Panc1 (cell line): Measurements from ENCODE around the gene KCNMB2. TPM values are rescaled to one million over a fixed set of nuclear protein-coding genes. Genes with fewer than 3 reads are reported as not detected.

Experiments
- ATAC-seq: fragments of 200-7000 bp; cut with Tn5 transposase; 2 replicates; pipeline ENCODE4 v1.9.1; 2020; ENCODE audit warnings: mild to moderate bottlenecking, moderate library complexity
- BruUV-seq: library from RNA; stranded (reverse); fragments of 400-500 nt; replicated peaks from 2 replicates; lab custom pipeline; 2021; lab: Mats Ljungman, UMichigan
- CTCF ChIA-PET: fragments of 300-600 bp; sonication (Branson Sonifier 250); formaldehyde crosslinking; loops from one replicate; lab custom pipeline; 2022; ENCODE audit warnings: antibody characterized with exemption; lab: Charles Lee
- POLR2A ChIA-PET: fragments of 300-600 bp; sonication (Branson Sonifier 250); formaldehyde crosslinking; loops from one replicate; lab custom pipeline; 2022; ENCODE audit warnings: antibody characterized with exemption; lab: Charles Lee
- DNase-seq: peaks from one replicate; pipeline ENCODE4 v3.0.0-alpha.2; 2010; ENCODE audit warnings: low read depth, low spot score
- H3K27ac ChIP-seq: 2 replicates; pipeline ENCODE4 v1.5.1; 2011; ENCODE audit warnings: mild to moderate bottlenecking, low read length, inconsistent platforms
- H3K27me3 ChIP-seq: fragments of 200-500 bp; sonication (Bioruptor generic); 2 replicates; pipeline ENCODE4 v1.6.0; 2014; ENCODE audit warnings: low read length, inconsistent platforms; ENCODE audit not compliant: control insufficient read depth, insufficient read depth
- H3K36me3 ChIP-seq: fragments of 200-500 bp; sonication (Bioruptor generic); 2 replicates; pipeline ENCODE4 v1.5.1; 2014; ENCODE audit warnings: inconsistent platforms, mild to moderate bottlenecking, low read length, moderate library complexity; ENCODE audit not compliant: control insufficient read depth, insufficient read depth
- H3K4me1 ChIP-seq: 2 replicates; pipeline ENCODE4 v1.5.1; 2011; ENCODE audit warnings: inconsistent platforms, mild to moderate bottlenecking, low read length, moderate library complexity; ENCODE audit not compliant: control insufficient read depth, insufficient read depth
- H3K4me3 ChIP-seq, 2 experiments: 2 replicates each; pipeline ENCODE4 v1.5.1; 2011 to 2012; ENCODE audit warnings: low read depth in 2 of 2, low read length in 2 of 2, mild to moderate bottlenecking in 2 of 2, inconsistent platforms in 1 of 2, moderate library complexity in 1 of 2
- H3K9me3 ChIP-seq: fragments of 200-500 bp; sonication (Bioruptor generic); 2 replicates; pipeline ENCODE4 v1.5.1; 2014; ENCODE audit warnings: low read depth, mild to moderate bottlenecking, inconsistent platforms, low read length, moderate library complexity; ENCODE audit not compliant: control insufficient read depth, insufficient read depth
- POLR2AphosphoS5 ChIP-seq: IDR thresholded peaks from 2 replicates; pipeline ENCODE4 v1.6.1; 2012; ENCODE audit warnings: mild to moderate bottlenecking, low read depth, low read length, moderate library complexity
- SIN3A ChIP-seq: IDR thresholded peaks from 2 replicates; pipeline ENCODE4 v1.6.1; 2012; ENCODE audit warnings: low read depth, mild to moderate bottlenecking, low read length, moderate library complexity, borderline replicate concordance; ENCODE audit not compliant: insufficient read depth
- TCF7L2 ChIP-seq: IDR thresholded peaks from 2 replicates; pipeline ENCODE4 v1.6.1; 2011; ENCODE audit warnings: mild to moderate bottlenecking, low read depth, low read length, inconsistent platforms
- in situ Hi-C: cut with HindIII; loops from 2 replicates; pipeline ENCODE4 v1.10.0; 2016; ENCODE audit warnings: low sequenced_read_pairs, low pct_unique_long_range_greater_than_20kb
- intact Hi-C: fragments of 100-400 bp; cut with micrococcal nuclease; formaldehyde crosslinking; loops from one replicate; pipeline ENCODE4 v1.10.0; 2022; ENCODE audit not compliant: unreplicated experiment
- total RNA-seq: library from RNA; stranded (reverse); gene quantifications from one replicate; pipeline ENCODE4 v1.2.1, GENCODE V29; 2021; ENCODE audit not compliant: unreplicated experiment
- TF ChIP-seq, protein P1 (sequence below), 2 experiments: IDR thresholded peaks; 2 replicates each; pipeline ENCODE4 v1.6.1; 2011 to 2012; ENCODE audit warnings: low read depth in 2 of 2, control low read depth in 1 of 2, low read length in 1 of 2, mild to moderate bottlenecking in 1 of 2, moderate library complexity in 1 of 2; ENCODE audit not compliant: insufficient read depth in 1 of 2
- TF ChIP-seq, protein P2 (sequence below): fragments of 450-650 bp; IDR thresholded peaks from 2 replicates; pipeline ENCODE4 v1.5.1; 2017; ENCODE audit warnings: mild to moderate bottlenecking

The KCNMB2 gene
- total RNA-seq, 1 experiment from 2014 or later: not detected

DNA sequence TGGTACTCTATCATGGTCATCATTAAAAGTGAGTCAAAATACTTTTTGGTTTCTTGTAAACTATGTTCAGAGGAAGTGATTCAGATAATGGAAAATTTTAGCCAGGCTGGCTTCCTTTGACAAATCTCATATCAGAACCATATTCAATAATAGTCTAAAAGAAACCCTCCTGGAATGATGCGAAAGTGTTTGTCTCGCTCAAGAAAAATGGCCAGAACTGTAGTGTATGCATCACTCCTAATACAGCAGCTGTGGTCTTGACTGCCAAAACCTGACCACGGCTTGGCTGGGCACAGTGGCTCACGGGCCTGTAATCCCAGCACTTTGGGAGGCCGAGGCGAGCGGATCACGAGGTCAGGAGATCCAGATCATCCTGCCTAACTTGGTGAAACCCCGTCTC, 35.6 kb upstream of the KCNMB2 start:
- ChIA-PET CTCF (no interaction called here), POLR2A (no interaction called here)
- BruUV-seq: no TSS peak
- Histone ChIP-seq H3K27ac (no peak overlapping the region), H3K36me3 (no peaks in the 10 kb centered on the region), H3K9me3 (no peaks in the 10 kb centered on the region), H3K4me3 (no peak overlapping the region), H3K4me1 (no peaks in the 10 kb centered on the region), H3K27me3 (no peaks in the 10 kb centered on the region)
- no peak for ATAC-seq
- in situ Hi-C loops: no loop called here
- no peak for TF ChIP-seq POLR2AphosphoS5
- TF ChIP-seq TCF7L2: no peak
- TF ChIP-seq SIN3A: no peak
- TF ChIP-seq, protein P1, sequence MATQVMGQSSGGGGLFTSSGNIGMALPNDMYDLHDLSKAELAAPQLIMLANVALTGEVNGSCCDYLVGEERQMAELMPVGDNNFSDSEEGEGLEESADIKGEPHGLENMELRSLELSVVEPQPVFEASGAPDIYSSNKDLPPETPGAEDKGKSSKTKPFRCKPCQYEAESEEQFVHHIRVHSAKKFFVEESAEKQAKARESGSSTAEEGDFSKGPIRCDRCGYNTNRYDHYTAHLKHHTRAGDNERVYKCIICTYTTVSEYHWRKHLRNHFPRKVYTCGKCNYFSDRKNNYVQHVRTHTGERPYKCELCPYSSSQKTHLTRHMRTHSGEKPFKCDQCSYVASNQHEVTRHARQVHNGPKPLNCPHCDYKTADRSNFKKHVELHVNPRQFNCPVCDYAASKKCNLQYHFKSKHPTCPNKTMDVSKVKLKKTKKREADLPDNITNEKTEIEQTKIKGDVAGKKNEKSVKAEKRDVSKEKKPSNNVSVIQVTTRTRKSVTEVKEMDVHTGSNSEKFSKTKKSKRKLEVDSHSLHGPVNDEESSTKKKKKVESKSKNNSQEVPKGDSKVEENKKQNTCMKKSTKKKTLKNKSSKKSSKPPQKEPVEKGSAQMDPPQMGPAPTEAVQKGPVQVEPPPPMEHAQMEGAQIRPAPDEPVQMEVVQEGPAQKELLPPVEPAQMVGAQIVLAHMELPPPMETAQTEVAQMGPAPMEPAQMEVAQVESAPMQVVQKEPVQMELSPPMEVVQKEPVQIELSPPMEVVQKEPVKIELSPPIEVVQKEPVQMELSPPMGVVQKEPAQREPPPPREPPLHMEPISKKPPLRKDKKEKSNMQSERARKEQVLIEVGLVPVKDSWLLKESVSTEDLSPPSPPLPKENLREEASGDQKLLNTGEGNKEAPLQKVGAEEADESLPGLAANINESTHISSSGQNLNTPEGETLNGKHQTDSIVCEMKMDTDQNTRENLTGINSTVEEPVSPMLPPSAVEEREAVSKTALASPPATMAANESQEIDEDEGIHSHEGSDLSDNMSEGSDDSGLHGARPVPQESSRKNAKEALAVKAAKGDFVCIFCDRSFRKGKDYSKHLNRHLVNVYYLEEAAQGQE (IDR thresholded peaks at IDR 0.05; ENCODE audit: insufficient read depth in 1 of 2, low read depth in 2 of 2, low read length in 1 of 2): no peak
- TF ChIP-seq, protein P2, sequence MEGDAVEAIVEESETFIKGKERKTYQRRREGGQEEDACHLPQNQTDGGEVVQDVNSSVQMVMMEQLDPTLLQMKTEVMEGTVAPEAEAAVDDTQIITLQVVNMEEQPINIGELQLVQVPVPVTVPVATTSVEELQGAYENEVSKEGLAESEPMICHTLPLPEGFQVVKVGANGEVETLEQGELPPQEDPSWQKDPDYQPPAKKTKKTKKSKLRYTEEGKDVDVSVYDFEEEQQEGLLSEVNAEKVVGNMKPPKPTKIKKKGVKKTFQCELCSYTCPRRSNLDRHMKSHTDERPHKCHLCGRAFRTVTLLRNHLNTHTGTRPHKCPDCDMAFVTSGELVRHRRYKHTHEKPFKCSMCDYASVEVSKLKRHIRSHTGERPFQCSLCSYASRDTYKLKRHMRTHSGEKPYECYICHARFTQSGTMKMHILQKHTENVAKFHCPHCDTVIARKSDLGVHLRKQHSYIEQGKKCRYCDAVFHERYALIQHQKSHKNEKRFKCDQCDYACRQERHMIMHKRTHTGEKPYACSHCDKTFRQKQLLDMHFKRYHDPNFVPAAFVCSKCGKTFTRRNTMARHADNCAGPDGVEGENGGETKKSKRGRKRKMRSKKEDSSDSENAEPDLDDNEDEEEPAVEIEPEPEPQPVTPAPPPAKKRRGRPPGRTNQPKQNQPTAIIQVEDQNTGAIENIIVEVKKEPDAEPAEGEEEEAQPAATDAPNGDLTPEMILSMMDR: no peak
- DNase-seq: no peak
- intact Hi-C loops: no loop called here

DNA sequence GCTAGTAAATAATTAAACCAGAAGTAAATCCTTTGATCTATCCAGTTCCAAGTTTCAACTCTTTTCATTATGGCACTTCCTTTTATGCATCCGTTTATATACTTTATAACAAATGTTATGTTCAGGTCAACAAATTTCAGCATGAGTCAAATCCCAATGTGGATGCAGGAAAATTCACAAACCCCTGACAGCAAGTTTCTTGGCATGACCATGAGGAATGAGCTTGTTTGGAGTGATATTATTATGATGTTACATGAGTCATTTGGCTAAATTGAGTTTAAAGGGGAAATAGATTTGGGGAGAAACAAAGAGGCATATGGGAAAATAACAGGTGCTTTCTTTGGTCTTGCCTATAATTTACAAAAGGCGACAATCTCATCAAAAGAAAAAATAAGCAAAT, 32.1 kb upstream of the KCNMB2 start:
- Histone ChIP-seq H3K4me1 (no peaks in the 10 kb centered on the region), H3K27me3 (no peaks in the 10 kb centered on the region), H3K27ac (no peak overlapping the region), H3K36me3 (no peaks in the 10 kb centered on the region), H3K9me3 (no peaks in the 10 kb centered on the region), H3K4me3 (no peak overlapping the region)
- in situ Hi-C loops: no loop called here
- BruUV-seq: no TSS peak
- no peak for TF ChIP-seq POLR2AphosphoS5
- no peak for TF ChIP-seq SIN3A
- no peak for TF ChIP-seq TCF7L2
- TF ChIP-seq, protein P1 (IDR thresholded peaks at IDR 0.05; ENCODE audit: insufficient read depth in 1 of 2, low read depth in 2 of 2, low read length in 1 of 2): no peak
- TF ChIP-seq, protein P2: no peak
- DNase-seq (no peak), ATAC-seq (no peak)
- intact Hi-C loops: no loop called here
- ChIA-PET POLR2A (no interaction called here), CTCF (no interaction called here)
